A549 (cell line): Measurements from ENCODE around the gene GGACT.

Source experiments
- CHD4 ChIP-seq: fragments of 200-600 bp; sonication (generic); IDR thresholded peaks from 2 replicates; pipeline ENCODE4 v1.6.1; 2016; ENCODE audit warnings: antibody characterized with exemption, mild to moderate bottlenecking, borderline replicate concordance
- CTCF ChIP-seq: fragments of >200 bp; sonication (Bioruptor Twin); formaldehyde crosslinking; IDR thresholded peaks from 3 replicates; pipeline ENCODE4 v1.5.1; 2016
- EP300 ChIP-seq, 2 experiments: fragments of >200 bp; sonication (Bioruptor Twin); formaldehyde crosslinking; IDR thresholded peaks; 2 replicates in 1 of 2; 3 replicates in 1 of 2; pipeline ENCODE4 v1.6.1; 2016 to 2017
- JUN ChIP-seq, 2 experiments: fragments of >200 bp; sonication (Bioruptor Twin); formaldehyde crosslinking; IDR thresholded peaks; 2 replicates in 1 of 2; 3 replicates in 1 of 2; pipeline ENCODE4 v1.6.1; 2016 to 2017
- MAX ChIP-seq: IDR thresholded peaks from 2 replicates; pipeline ENCODE4 v1.6.1; 2012
- POLR2A ChIP-seq: IDR thresholded peaks from 2 replicates; pipeline ENCODE4 v1.6.1; 2012; ENCODE audit warnings: mild to moderate bottlenecking, low read length
- RAD21 ChIP-seq, 2 experiments: fragments of >200 bp in 1 of 2; sonication (Bioruptor Twin) in 1 of 2; formaldehyde crosslinking in 1 of 2; IDR thresholded peaks in 1 of 2; conservative IDR thresholded peaks in 1 of 2; 2 replicates in 1 of 2; 3 replicates in 1 of 2; pipeline ENCODE4 v1.6.1; 2012 to 2018; ENCODE audit warnings: inconsistent platforms in 1 of 2
- RFX5 ChIP-seq: fragments of 450-650 bp; IDR thresholded peaks from 2 replicates; pipeline ENCODE4 v1.7.1; 2014; ENCODE audit warnings: antibody characterized with exemption, mild to moderate bottlenecking, moderate library complexity

DNA sequence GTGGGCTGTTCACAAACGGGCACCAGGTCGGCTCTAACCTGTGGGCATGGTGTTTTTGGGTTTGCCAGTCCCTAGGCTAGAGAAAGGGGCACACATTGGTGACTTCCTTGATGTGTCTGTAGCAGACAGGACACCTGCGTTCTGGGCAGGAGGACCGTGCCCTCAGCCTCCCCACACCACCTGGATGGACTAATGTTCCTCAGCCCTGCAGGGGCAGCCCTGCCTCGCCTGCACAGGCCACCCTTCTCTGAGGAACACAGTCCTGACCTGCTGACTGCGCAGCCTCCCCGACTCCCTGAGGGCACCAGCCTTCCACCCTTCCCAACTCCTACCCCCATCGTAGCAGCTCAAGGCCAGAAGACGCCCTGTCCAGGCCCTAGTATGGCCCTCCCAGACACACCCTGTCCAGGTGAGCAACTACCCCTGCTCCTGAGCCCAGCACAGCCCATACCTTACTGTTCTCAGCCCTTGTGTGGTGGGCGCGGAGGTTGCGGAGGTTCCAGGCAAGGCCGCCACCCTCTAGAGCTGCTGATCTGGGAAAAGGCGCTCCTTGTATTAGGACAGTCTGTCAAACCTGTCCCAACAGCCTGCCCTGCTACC lies 55.7 kb downstream of the GGACT start:
- TF ChIP-seq POLR2A (no peak), CTCF (no peak), RFX5 (no peak), EP300 (IDR thresholded peaks at IDR 0.05) (no peak), CHD4 (no peak), MAX (no peak), JUN (IDR thresholded peaks at IDR 0.05) (no peak), RAD21 (conservative IDR thresholded peaks at IDR 0.05 in 1 of 2, IDR thresholded peaks at IDR 0.05 in 1 of 2) (no peak)
